Skin of body (tissue), 2 donors: ENCODE measurements around the gene ERVW-1. TPM values are rescaled to one million over a fixed set of nuclear protein-coding genes. Genes with fewer than 3 reads are reported as not detected.

Source experiments
- DNase-seq: peaks from one replicate; lab custom pipeline; 2025; lab: John Stamatoyannopoulos, UW
- total RNA-seq: library from RNA; depleted of rRNA; stranded (reverse); fragments of >200 nt; gene quantifications from one replicate; pipeline ENCODE4 v1.2.3, GENCODE V29; 2014

The ERVW-1 gene
- total RNA-seq, 1 donor from 2014 or later, result 0.20 TPM

DNA sequence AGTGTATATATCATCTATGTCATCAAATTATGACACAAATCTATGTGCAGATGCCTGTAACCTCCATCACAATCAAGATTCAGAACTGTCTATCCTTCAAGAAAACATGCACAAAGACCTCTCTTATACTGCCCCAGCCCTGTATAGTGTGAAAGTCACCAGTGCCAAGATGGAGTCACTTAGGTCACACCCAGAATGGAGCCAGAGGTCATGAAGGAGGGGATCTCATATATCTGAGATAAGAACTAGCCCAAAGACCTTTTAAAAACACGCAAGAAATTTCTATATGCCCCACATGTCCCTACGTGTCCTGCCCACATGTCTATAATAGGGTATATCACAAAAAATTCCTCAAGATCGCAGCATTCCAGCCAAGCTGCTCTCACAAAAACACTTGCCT is 50.6 kb downstream of the ERVW-1 start:
- no peak for DNase-seq

DNA sequence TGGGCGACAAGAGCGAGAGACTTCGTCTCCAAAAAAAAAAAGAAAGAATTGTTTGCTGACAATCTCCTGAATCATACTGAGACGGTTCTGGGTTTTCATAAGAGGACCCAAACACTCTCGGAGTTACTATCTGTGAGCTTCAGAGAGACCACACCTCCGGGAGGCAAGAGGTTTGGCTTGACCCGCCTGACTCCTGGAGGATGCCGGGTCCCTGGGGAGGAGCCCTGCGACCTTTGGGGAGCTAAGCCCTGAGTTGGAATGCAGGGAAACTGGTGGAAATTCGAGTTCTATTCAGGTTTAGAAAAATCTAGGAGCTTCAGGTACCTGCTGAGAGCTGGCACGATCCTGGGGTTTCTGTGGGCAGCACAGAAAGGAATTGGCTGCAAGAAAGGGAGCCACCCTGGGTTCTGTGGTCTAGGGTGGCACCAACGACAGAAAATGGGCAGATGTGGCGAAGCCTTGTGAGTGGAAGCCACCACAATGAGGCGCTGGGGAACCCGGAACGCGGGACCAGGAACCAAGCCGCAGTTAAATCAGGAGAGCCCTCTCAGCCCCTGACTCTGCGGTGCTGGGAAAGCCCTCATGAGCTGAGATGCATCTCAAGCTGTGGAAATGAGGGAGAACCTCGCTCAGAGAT is 52.3 kb downstream of the ERVW-1 start:
- no peak for DNase-seq

DNA sequence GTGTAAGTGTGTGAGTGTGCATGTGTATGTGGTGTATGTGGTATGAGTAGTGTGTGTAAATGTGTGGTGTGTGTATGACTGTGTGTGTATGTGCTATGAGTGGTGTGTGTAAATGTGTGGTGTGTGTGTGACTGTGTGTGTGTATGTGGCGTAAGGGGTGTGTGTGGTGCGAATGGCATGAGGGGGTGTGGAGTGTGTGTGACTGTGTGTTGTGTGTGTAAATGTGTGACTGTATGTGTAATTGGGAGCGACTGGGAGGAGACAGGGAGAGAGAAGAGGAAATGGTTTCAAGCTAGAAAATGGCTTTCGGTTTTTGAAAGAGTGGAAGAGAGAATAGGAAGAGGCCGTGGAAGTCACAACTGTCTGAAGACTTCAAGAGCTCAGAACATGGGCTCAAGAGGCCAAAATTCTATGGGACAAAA is 54.0 kb downstream of the ERVW-1 start:
- DNase-seq, result no peak

DNA sequence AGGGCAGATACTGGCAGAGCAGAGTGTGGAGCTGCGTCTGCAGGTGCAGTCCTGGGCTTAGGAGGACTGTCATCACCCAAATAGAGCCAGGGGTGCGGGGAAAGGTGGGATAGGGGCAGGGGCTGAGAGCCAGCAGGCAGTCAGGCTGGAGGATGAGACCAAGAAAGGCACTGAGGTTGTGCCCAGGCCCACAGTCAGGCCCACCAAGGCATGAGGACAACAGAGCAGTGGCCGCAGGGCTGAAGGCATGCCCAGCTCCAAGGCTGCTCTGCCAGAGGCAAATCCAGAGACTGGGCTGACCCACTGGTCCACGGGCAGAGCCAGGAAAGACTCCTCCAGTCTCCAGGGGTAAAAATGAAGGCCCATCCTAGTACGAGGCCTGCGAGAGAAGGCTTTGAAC is 54.8 kb downstream of the ERVW-1 start:
- no peak for DNase-seq

DNA sequence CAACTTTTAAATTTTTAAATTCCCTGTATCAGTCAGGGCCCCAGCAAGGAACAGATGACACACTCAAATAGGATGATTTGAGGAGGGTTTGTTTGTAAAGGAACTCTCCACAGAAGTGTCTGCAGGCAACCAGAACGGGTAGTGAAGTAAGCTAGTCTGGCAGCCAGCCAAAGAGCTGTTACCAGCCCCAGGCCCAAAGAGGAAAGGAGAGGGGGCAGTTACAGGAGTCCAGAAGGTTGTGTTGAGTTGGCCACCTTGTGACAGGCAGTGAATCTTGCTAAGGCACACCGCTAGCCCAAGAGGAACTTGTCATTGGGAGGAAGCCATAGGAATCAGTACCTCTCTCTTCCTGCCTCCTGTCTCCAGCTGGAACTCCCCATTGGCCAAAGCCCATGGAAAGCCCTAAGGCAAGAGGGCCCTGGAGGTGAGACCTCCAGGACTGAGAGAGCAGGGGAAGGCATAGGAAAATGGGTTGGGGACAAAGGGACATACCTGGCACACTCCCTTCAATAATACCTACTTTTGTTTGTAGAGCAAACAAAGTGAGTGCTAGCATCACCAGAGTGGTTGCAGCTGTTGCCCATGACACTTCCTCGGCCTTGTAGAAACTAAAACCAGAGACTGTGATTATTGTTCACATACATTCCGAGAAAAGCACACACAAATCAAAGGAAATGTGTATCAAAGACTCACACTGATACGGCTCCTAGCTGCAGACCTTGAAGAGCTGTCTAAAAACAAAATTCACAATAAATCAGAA is 55.9 kb downstream of the ERVW-1 start:
- DNase-seq, result no peak

Other genes with a start within 250 kb of the ERVW-1 start
- 62.0 TPM for gene KRIT1, start 232.0 kb downstream of the ERVW-1 start, total RNA-seq
- gene ANKIB1, start 232.0 kb downstream of the ERVW-1 start, total RNA-seq, result 38.7 TPM
- gene GATAD1, start 30.5 kb downstream of the ERVW-1 start, total RNA-seq, result 31.1 TPM
- 29.0 TPM for gene PEX1, start 50.6 kb upstream of the ERVW-1 start, total RNA-seq
- 15.8 TPM for gene RBM48, start 50.8 kb upstream of the ERVW-1 start, total RNA-seq
- 34.3 TPM for gene FAM133B, start 112.4 kb upstream of the ERVW-1 start, total RNA-seq